ENCODE results near the gene DTNBP1.
"Not testable (repeated sequence)": the region's sequence is repeated elsewhere in the genome, so short reads cannot be mapped to it uniquely, and the experiment has no call there.

Gene DTNBP1

GRCh38 chr6:15677822-15678221 is 15.0 kb upstream of the DTNBP1 start:
- Mint-ChIP-seq H3K36me3 (ENCODE audit: low read depth) (no peaks in the 10 kb centered on the region), H3K4me1 (no peaks in the 10 kb centered on the region), H3K27ac (no peak overlapping the region), H3K9me3 (peaks cover 3% of the 10 kb centered on the region), H3K27me3 (peaks cover 4% of the 10 kb centered on the region), H3K4me3 (no peak overlapping the region)
- ATAC-seq (no peak), DNase-seq (no peak)

- peaks cover 6% of the 10 kb centered on the region for H3K27me3 Mint-ChIP-seq
- no peak overlapping the region for H3K27ac Mint-ChIP-seq
- DNase-seq (no peak), ATAC-seq (no peak)
- H3K4me3 Mint-ChIP-seq: no peak overlapping the region
- H3K36me3 Mint-ChIP-seq (ENCODE audit: low read depth): no peaks in the 10 kb centered on the region
- peaks cover 3% of the 10 kb centered on the region for H3K9me3 Mint-ChIP-seq
- H3K4me1 Mint-ChIP-seq: no peaks in the 10 kb centered on the region
Observed at GRCh38 chr6:15675536-15676220, 12.8 kb upstream of the DTNBP1 start.

DNA sequence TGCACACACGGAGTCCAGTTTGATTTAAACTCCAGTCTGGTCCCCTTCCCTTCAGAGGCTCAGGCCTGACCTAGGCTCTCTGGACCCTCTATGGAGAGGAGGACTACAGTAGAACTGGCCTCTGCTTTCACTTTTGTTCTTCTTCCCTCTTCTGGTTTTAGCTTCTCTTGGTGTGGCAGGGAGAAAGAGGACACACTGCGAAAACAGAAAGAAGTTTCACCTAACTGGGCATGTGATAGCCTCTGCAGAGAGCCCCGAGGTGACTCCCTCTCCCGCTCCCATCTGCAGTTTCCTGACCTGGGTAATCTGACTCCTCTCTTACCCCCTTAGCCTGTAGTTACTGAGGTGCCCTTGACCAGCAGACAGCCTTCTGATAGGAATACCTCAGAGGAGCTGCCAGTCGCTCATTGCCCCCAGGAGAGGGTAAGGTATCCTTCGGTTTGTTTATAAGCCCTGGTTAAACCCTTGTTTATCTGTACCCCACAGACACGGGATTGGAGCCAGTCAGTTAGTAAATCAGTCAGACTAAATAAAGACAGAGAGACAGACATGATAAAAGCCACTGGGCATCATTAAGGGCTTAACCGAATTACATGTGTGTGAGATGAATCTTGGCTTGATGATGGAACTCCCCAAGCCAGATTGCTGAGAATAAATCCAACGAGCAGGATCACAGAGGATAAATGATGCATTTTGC is 12.0 kb upstream of the DTNBP1 start:
- H3K27ac Mint-ChIP-seq: no peak overlapping the region
- H3K36me3 Mint-ChIP-seq (ENCODE audit: low read depth): no peaks in the 10 kb centered on the region
- ATAC-seq (no peak), DNase-seq (no peak)
- no peak overlapping the region for H3K4me3 Mint-ChIP-seq
- no peaks in the 10 kb centered on the region for H3K4me1 Mint-ChIP-seq
- H3K27me3 Mint-ChIP-seq: peaks cover 7% of the 10 kb centered on the region
- H3K9me3 Mint-ChIP-seq: peaks cover 3% of the 10 kb centered on the region

DNA sequence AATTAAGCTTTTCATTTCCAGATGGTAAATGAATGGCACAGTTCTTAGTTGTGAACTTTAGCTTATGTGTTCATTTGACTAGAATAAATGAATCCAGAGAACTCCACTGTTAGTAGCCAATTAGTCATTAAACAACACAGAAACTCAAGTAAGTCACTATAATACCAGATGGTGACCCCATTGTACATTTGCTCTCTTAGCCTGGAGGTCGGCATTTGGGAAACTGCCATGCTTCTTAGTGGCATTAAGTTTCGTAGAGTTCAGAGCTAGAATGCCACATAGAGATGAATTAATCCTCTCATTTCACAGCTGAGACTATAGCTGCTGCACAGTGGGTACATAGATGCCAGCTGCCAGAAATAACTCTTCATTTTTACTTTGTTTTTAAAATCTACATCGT is 10.8 kb upstream of the DTNBP1 start:
- H3K4me3 Mint-ChIP-seq: no peak overlapping the region
- peaks cover 12% of the 10 kb centered on the region for H3K27me3 Mint-ChIP-seq
- ATAC-seq (no peak), DNase-seq (no peak)
- no peaks in the 10 kb centered on the region for H3K36me3 Mint-ChIP-seq (ENCODE audit: low read depth)
- H3K9me3 Mint-ChIP-seq: peaks cover 3% of the 10 kb centered on the region
- no peaks in the 10 kb centered on the region for H3K4me1 Mint-ChIP-seq
- no peak overlapping the region for H3K27ac Mint-ChIP-seq

- no peak overlapping the region for H3K4me3 Mint-ChIP-seq
- no peak for ATAC-seq
Observed at GRCh38 chr6:15672818-15673217, 10.0 kb upstream of the DTNBP1 start.

GRCh38 chr6:15672291-15672690 is 9.5 kb upstream of the DTNBP1 start:
- no peaks in the 10 kb centered on the region for H3K4me1 Mint-ChIP-seq
- no peak for DNase-seq
- ATAC-seq: no peak
- H3K9me3 Mint-ChIP-seq: no peaks in the 10 kb centered on the region
- no peaks in the 10 kb centered on the region for H3K36me3 Mint-ChIP-seq (ENCODE audit: low read depth)
- no peak overlapping the region for H3K27ac Mint-ChIP-seq
- H3K4me3 Mint-ChIP-seq: no peak overlapping the region
- peaks cover 12% of the 10 kb centered on the region for H3K27me3 Mint-ChIP-seq

More at GRCh38 chr6:15672818-15673217, 10.0 kb upstream of the DTNBP1 start:
- peaks cover 3% of the 10 kb centered on the region for H3K9me3 Mint-ChIP-seq
- H3K4me1 Mint-ChIP-seq: no peaks in the 10 kb centered on the region
- DNase-seq: no peak
- H3K27ac Mint-ChIP-seq: no peak overlapping the region
- H3K36me3 Mint-ChIP-seq (ENCODE audit: low read depth): no peaks in the 10 kb centered on the region
- peaks cover 12% of the 10 kb centered on the region for H3K27me3 Mint-ChIP-seq

- ATAC-seq (no peak), DNase-seq (no peak)
- no peaks in the 10 kb centered on the region for H3K36me3 Mint-ChIP-seq (ENCODE audit: low read depth)
- peaks cover 16% of the 10 kb centered on the region for H3K27me3 Mint-ChIP-seq
- H3K27ac Mint-ChIP-seq: no peak overlapping the region
- peaks cover under 1% of the 10 kb centered on the region for H3K4me1 Mint-ChIP-seq
- no peaks in the 10 kb centered on the region for H3K9me3 Mint-ChIP-seq
- no peak overlapping the region for H3K4me3 Mint-ChIP-seq
Observed at GRCh38 chr6:15668918-15669317, 6.1 kb upstream of the DTNBP1 start.

GRCh38 chr6:15666896-15667295 is 4.1 kb upstream of the DTNBP1 start:
- not testable (repeated sequence) for H3K27ac Mint-ChIP-seq; H3K4me3 Mint-ChIP-seq; H3K36me3 Mint-ChIP-seq (ENCODE audit: low read depth); DNase-seq; H3K9me3 Mint-ChIP-seq; ATAC-seq
- peaks cover 13% of the 10 kb centered on the region for H3K4me1 Mint-ChIP-seq
- peaks cover 19% of the 10 kb centered on the region for H3K27me3 Mint-ChIP-seq

GRCh38 chr6:15665237-15665636 is 2.4 kb upstream of the DTNBP1 start:
- DNase-seq (no peak), ATAC-seq (no peak)
- H3K36me3 Mint-ChIP-seq (ENCODE audit: low read depth): peaks cover 8% of the 10 kb centered on the region
- no peaks in the 10 kb centered on the region for H3K9me3 Mint-ChIP-seq
- peaks cover 25% of the 10 kb centered on the region for H3K4me1 Mint-ChIP-seq
- no peak overlapping the region for H3K27ac Mint-ChIP-seq
- H3K27me3 Mint-ChIP-seq: peaks cover 19% of the 10 kb centered on the region
- H3K4me3 Mint-ChIP-seq: no peak overlapping the region

DNA sequence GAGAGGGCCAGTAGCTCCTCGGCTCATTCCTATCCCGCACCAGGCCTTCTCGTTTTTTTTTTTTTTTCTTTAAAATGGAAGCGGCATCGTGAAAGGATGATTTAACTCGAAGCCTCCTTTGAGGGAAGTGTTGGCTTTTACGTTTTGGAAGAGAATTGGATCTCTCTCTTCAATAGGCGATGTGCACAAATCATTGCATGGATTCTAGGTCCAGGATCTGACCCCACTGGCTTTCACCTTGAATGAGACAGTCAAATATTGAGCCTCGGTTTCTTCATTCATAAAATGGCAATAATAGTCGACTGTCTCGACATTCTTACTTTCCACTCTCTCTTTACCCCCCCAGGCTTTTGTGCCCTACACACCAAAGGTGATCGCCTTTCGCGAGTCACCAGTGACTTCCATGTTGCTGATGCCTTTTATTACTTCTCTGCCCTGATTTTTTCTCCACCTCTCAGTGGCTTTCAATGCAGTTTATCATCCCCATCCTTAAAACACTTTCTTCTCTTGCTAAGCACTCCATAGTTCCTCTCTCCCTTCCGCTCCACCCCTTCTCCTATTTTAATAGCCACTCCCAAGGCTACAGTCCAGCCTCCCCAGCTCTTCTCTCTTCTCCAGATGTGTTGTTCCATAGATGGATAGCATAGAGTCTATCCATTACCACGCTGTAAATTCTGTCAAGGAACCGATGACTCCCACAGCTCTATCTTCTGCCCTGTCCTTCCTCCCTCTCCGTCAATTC is 473 bp upstream of the DTNBP1 start:
- ATAC-seq: no peak
- peak overlapping the region; percentile 82 for H3K4me3 Mint-ChIP-seq
- H3K36me3 Mint-ChIP-seq (ENCODE audit: low read depth): peaks cover 10% of the 10 kb centered on the region
- H3K9me3 Mint-ChIP-seq: no peaks in the 10 kb centered on the region
- DNase-seq: no peak
- H3K27ac Mint-ChIP-seq: peak overlapping the region; percentile 15
- H3K27me3 Mint-ChIP-seq: peaks cover 10% of the 10 kb centered on the region
- H3K4me1 Mint-ChIP-seq: peaks cover 37% of the 10 kb centered on the region

- peaks cover 49% of the 10 kb centered on the region for H3K4me1 Mint-ChIP-seq
- DNase-seq: no peak
- no peaks in the 10 kb centered on the region for H3K9me3 Mint-ChIP-seq
Observed at GRCh38 chr6:15661853-15662325, 939 bp downstream of the DTNBP1 start.

DNA sequence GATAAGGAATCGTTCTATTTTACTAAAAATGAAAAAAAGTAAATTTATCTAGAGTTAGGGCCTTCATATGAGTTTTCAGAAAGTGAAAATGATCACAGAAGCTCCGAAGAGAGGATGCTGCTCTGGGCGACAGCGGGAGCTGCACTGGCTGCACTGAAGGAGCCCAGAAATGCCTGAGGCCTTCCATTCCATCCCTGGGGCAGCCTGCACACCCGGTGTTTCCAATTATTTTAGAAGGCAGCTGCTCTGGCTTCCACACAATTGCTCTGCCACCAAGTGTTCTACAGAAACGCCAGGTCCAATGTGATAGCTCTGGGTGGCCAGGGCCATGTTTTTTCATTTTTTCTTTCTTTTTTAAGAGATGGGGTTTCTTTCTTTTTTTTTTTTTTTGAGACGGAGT is 3.6 kb downstream of the DTNBP1 start:
- DNase-seq (no peak), ATAC-seq (no peak)
- Mint-ChIP-seq H3K36me3 (ENCODE audit: low read depth) (peaks cover 12% of the 10 kb centered on the region), H3K27me3 (peaks cover 9% of the 10 kb centered on the region), H3K27ac (no peak overlapping the region), H3K4me3 (no peak overlapping the region), H3K9me3 (no peaks in the 10 kb centered on the region), H3K4me1 (peaks cover 59% of the 10 kb centered on the region)

More at GRCh38 chr6:15661853-15662325, 939 bp downstream of the DTNBP1 start:
- peak overlapping the region; percentile 82 for H3K4me3 Mint-ChIP-seq
- H3K36me3 Mint-ChIP-seq (ENCODE audit: low read depth): peaks cover 10% of the 10 kb centered on the region
- H3K27me3 Mint-ChIP-seq: peaks cover 10% of the 10 kb centered on the region
- ATAC-seq: no peak
- peak overlapping the region; percentile 61 for H3K27ac Mint-ChIP-seq

DNA sequence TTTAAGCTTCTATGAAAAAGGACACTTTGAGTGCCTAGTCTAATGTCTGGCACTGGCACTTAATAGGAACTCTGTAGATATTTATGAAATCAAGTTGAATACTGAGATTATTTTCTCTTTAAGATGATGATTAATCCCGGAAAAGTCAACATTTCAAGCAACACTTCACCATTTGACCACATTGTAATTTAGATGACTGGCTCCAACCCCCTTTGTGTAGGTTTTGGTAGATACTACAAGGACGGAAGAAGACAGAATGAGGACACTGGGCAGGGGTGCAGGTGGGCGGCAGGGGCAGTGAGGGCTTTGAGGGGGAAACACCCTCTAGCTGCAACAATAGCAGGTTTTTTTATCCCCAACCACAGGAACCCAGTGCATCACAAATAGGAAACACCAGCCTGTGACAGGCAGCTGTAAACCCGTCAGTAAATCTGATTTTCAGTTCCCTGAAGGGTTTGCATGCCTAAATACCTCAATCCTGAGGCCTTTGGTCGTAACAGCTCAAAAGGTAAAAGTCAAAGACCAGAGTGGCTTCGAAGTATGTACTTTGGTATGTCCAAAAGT is 4.6 kb downstream of the DTNBP1 start:
- no peaks in the 10 kb centered on the region for H3K9me3 Mint-ChIP-seq
- H3K27ac Mint-ChIP-seq: peak overlapping the region; percentile 41
- H3K4me1 Mint-ChIP-seq: peaks cover 60% of the 10 kb centered on the region
- H3K27me3 Mint-ChIP-seq: no peaks in the 10 kb centered on the region
- H3K4me3 Mint-ChIP-seq: no peak overlapping the region
- H3K36me3 Mint-ChIP-seq (ENCODE audit: low read depth): peaks cover 11% of the 10 kb centered on the region
- ATAC-seq (no peak), DNase-seq (no peak)

DNA sequence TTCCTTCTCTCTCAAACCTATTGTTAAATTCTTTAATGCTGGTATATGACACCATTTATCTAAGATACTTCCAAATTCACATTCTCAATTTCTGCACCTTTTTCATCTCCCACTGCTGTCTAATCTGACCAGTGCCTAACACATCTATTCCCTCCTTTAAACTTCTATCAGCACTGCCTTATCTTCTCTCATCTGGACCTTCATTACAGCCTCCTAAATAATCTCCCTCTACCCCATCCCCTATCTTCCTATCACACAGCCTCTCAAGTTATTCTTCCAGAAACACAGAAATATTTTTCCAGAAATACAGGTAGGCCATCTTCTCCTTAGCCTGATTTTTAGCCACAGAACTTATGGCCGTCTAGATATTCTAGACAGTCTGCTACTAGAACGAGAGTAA is 5.5 kb downstream of the DTNBP1 start:
- peaks cover 62% of the 10 kb centered on the region for H3K4me1 Mint-ChIP-seq

More for the DNA sequence above, 5.5 kb downstream of the DTNBP1 start:
- no peaks in the 10 kb centered on the region for H3K27me3 Mint-ChIP-seq
- H3K4me3 Mint-ChIP-seq: no peak overlapping the region
- no peaks in the 10 kb centered on the region for H3K9me3 Mint-ChIP-seq
- no peak for DNase-seq
- H3K27ac Mint-ChIP-seq: peak overlapping the region; percentile 24
- ATAC-seq: no peak
- H3K36me3 Mint-ChIP-seq (ENCODE audit: low read depth): peaks cover 11% of the 10 kb centered on the region

Data from activated naive CD8-positive, alpha-beta T cell treated with anti-CD3 and anti-CD28 coated beads, Interleukin-2, amount 50 U/mL, for 24 hours (primary cell).